Lower leg skin (tissue), 3 donors: Measurements from ENCODE around the gene TMPO.

Source experiments
- POLR2A ChIP-seq, 2 donors: fragments of 450-650 bp; IDR thresholded peaks; one replicate each; pipeline ENCODE4 v1.6.1; 2016 to 2017; ENCODE audit warnings: antibody characterized with exemption in 2 of 2, mild to moderate bottlenecking in 1 of 2, moderate library complexity in 1 of 2
- TF ChIP-seq, protein P1 (sequence below), 3 donors: fragments of 450-650 bp; IDR thresholded peaks; one replicate each; pipeline ENCODE4 v1.5.1; 2016; ENCODE audit warnings: antibody characterized with exemption in 3 of 3, mild to moderate bottlenecking in 3 of 3, moderate library complexity in 2 of 3

DNA sequence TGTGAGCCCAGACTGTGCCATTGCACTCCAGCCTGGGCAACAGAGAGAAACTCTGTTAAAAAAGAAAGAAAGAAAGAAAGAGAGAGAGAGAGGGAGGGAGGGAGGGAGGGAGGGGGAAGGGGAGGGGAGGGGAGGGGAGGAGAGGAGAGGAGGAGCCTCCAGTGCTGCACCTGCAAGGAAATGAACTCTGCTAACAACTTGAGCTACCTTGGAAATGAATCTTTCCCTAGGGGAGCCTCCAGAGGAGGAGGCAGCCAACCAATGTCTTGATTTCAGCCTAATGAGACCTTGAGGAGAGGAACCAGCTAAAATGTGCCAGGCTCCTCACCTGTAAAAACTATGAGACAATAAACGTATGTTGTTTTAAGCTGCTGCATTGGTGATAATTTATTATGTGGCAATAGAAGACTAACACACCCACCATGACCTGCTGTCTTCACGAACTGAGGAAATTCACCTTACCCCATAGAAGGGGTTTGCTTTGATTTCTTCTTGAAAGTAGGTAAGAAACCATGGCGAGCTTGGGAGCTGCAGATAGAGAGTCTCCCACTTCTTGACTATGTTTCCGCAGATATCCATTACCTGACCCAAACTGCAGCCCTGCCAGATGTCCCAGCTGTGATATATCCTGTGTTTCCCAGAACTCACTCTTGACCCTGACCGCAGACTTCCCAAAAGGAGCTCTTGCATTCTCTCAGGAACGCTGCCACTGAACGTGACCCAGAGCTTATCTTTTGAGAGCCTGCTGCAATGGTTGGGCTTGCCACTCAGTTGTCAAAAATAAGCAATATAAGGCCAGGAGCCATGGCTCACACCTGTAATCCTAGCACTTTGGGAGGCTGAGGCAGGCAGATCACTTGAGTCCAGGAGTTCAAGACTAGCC is 31.5 kb upstream of the TMPO start:
- TF ChIP-seq, protein P1, sequence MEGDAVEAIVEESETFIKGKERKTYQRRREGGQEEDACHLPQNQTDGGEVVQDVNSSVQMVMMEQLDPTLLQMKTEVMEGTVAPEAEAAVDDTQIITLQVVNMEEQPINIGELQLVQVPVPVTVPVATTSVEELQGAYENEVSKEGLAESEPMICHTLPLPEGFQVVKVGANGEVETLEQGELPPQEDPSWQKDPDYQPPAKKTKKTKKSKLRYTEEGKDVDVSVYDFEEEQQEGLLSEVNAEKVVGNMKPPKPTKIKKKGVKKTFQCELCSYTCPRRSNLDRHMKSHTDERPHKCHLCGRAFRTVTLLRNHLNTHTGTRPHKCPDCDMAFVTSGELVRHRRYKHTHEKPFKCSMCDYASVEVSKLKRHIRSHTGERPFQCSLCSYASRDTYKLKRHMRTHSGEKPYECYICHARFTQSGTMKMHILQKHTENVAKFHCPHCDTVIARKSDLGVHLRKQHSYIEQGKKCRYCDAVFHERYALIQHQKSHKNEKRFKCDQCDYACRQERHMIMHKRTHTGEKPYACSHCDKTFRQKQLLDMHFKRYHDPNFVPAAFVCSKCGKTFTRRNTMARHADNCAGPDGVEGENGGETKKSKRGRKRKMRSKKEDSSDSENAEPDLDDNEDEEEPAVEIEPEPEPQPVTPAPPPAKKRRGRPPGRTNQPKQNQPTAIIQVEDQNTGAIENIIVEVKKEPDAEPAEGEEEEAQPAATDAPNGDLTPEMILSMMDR (IDR thresholded peaks at IDR 0.05), result no peak
- no peak for TF ChIP-seq POLR2A (IDR thresholded peaks at IDR 0.05)
